Inflammatory macrophage treated with lipopolysaccharide for 4 hours (primary cell): ENCODE measurements around the gene OSBPL5.
A peak's percentile ranks its signal among the peaks of the same experiment; 100 is the strongest.

Experiments
- DNase-seq: peaks from one replicate; pipeline ENCODE4 v3.0.0-alpha.2; 2020

Gene OSBPL5

GRCh38 chr11:3049430-3050243, 115.5 kb downstream of the OSBPL5 start:
- peak; percentile 83 for DNase-seq

DNA sequence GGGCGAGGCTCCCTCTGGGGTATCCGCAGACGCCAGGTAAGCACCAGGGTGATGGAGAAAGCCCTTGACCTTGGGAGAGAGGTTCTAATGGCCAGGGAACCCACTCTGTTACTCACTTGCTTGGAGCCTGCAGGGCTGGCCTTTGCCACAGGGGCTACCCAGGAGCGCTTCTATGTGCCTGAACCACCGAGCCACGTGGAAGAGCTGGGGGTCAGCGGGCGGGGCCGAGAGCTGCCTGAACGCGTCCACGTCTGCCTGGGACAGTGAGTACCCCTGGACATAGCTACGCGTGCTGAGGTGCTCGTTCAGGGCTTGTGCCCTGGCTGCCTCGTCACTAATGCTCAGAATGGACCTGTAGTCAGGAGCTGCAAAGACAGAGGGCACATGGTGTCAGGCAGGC, 117.5 kb downstream of the OSBPL5 start:
- no peak for DNase-seq

- no peak for DNase-seq
Measured at GRCh38 chr11:3046641-3047040, 118.5 kb downstream of the OSBPL5 start.

DNA sequence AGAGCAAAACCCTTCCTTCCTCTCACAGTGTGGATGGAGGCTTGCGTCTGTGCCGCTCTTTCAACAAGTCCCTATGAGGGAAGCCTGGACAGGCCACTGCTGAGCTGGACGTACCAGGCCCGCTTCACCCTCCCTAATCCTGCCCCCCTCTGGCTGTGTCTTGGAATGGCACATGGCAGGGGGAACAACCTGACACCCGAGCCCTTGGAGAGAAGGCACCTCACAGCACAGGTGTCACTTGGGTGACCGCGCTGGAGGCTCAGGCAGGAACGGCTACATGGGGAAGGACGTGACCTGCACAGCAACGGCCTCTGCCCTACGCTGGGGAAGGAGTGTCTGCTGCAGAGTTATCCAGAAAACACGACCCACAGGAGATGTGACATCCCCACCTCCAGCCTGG, 118.9 kb downstream of the OSBPL5 start:
- DNase-seq, result no peak

GRCh38 chr11:3044915-3045314, 120.2 kb downstream of the OSBPL5 start:
- no peak for DNase-seq

- DNase-seq, result no peak
Measured at GRCh38 chr11:3044004-3044403, 121.1 kb downstream of the OSBPL5 start.

DNA sequence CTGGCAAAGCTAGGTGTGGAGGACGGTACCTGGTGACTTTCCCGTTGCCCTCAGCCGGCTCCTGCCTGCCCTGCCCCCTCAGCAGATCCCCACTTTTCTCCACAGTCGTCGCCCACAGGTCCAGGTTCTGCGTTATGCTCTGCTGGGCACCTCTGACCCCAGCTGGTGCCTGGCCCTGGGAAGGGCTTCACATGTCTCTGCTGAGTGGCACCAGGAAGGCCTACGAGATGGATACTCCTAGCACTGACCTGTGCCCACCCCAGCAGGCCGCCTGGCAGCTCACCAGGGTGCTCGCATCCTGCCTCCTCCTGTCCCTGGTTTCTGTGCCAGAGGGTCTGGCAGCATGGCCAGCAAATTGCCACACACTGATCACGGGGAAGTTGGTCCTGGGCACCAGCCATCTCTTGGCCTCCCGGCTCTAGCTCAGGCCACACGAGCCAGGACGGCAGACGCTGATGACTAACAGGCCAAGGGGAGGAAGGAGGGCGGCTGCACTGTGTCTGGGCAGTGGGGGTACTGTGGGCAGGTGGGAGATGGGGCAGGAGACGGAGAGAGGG, 121.7 kb downstream of the OSBPL5 start:
- DNase-seq, result no peak

DNA sequence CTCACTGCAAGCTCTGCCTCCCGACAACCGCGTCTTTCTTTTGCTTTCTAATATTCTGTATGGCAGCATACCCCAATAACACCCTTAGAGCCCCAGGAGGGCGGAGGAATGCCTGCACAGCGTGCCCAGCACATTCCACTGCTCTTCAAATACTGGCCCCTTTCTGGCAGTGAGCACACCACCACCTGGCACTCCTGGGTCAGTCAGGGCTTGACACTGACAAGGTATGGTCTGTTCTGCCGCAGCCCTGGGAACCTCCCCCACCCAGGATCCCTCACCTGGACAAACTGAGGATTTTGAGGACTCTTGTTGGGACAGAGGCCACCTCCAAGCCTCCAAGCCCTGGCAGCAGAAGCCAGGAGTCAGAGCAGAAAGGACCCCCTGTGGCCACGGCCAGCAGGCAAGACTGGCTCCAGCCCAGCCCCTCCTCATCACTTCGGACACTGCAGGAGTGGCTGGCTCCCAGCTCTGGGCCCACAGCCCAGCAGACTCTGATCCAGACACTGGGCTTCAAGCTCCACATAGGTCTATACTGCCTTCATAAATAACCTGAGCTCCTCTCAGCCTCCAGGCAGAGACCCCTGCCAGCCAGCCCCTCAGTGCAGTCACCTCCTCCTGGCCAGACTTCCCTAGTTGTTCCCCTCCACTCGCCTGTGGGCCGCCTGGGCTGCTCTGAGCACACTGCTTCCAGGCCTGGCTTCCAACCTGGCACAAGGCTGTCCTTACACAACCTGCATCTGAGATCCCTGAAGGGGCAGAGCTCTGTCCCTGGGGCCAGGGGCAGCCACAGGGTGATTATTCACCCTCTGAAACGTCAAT, 122.4 kb downstream of the OSBPL5 start:
- no peak for DNase-seq

GRCh38 chr11:3041699-3042441, 123.2 kb downstream of the OSBPL5 start:
- no peak for DNase-seq

DNA sequence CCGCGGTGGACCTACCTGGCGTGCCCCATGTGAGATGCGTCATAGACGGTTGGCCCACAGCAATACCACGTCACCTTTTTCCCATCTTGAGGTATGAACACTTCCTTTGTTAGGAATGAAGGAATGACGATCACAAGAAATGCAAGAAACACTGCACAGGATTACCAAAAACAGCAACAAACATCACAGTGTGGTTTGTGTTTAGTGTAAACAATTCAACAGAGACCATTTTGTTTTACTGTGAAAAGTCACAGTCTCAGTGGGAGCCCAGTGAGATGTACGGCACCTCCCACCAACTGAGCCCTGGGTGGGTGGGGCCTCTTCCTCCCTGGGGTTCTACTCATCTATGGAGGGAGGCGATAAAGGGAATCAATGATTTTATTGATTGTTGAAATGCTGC, 124.2 kb downstream of the OSBPL5 start:
- DNase-seq, result no peak

DNA sequence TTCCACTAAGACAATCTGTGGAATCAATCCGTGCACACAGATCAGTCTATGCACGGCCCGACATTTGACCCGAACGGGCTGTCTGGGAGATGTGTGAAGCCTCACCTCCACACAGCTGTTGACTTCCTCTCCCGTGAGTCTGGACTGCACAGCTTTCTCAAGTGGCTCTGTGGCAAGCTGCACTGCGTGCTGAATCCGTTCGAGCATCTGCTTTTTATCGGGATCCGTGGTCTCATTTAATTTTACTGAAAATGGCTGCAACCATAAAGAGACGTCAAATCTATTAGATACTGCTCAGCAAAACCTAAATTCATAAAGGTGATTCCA, 127.2 kb downstream of the OSBPL5 start:
- no peak for DNase-seq
